DOHH2 (cell line): ENCODE data around the gene LILRB1.

ENCODE experiments used
- CTCF ChIP-seq: fragments of 200-600 bp; sonication (generic); IDR thresholded peaks from one replicate; pipeline ENCODE4 v1.5.1; 2014; ENCODE audit warnings: antibody characterized with exemption, mild to moderate bottlenecking, low read depth, low read length; ENCODE audit not compliant: poor library complexity, severe bottlenecking
- EZH2phosphoT487 ChIP-seq: fragments of 200-600 bp; sonication (generic); IDR thresholded peaks from 2 replicates; pipeline ENCODE4 v1.6.1; 2017; ENCODE audit warnings: borderline replicate concordance, mild to moderate bottlenecking, antibody characterized with exemption, low read length, moderate library complexity, mixed read lengths

GRCh38 chr19:54612428-54612827, 17.9 kb upstream of the LILRB1 start:
- no peak for TF ChIP-seq CTCF
- TF ChIP-seq EZH2phosphoT487, result no peak
